ENCODE measurements around the gene VPS39. TPM values are rescaled to one million over a fixed set of nuclear protein-coding genes. Genes with fewer than 3 reads are reported as not detected.

VPS39 gene
- total and polyA plus RNA-seq, 2 of the 8 experiments (the other 6 are each of a cell fraction or from before 2014, with no cell fraction given): 34.4 to 36.6 TPM

GRCh38 chr15:42136513-42136912 is 71.6 kb downstream of the VPS39 start:
- no peak overlapping the region for H2BK120ac ChIP-seq (replicated peaks; ENCODE audit: low read depth, low read length)
- no peak overlapping the region for H3K27ac ChIP-seq (ENCODE audit: low read depth, low read length)
- H3K23me2 ChIP-seq (ENCODE audit: low read depth, low read length): no peaks in the 10 kb centered on the region
- no peak overlapping the region for H4K91ac ChIP-seq (replicated peaks; ENCODE audit: insufficient read length, low read length)
- no peak overlapping the region for H2AK5ac ChIP-seq (ENCODE audit: low read depth, low read length)
- no peak overlapping the region for H4K8ac ChIP-seq (ENCODE audit: extremely low read depth, insufficient read depth, low read length)
- H3K23ac ChIP-seq (ENCODE audit: insufficient read length): no peak overlapping the region
- no peak overlapping the region for H2BK12ac ChIP-seq (ENCODE audit: low read depth, low read length)
- FAIRE-seq: no peak
- H4K5ac ChIP-seq (ENCODE audit: insufficient read length, low read depth, low read length): no peak overlapping the region
- no peak overlapping the region for H2BK5ac ChIP-seq (ENCODE audit: low read depth, low read length)
- TF ChIP-seq MAFK (IDR thresholded peaks at IDR 0.05; ENCODE audit: low read depth, low read length) (no peak), ATF2 (IDR thresholded peaks at IDR 0.05; ENCODE audit: low read length) (no peak), SRF (IDR thresholded peaks at IDR 0.05; ENCODE audit: low read depth, low read length) (no peak), POLR2AphosphoS5 (IDR thresholded peaks at IDR 0.05; ENCODE audit: low read depth, low read length) (no peak), SUZ12 (IDR thresholded peaks at IDR 0.05; ENCODE audit: low read length) (no peak), BACH1 (IDR thresholded peaks at IDR 0.05; ENCODE audit: low read length) (no peak), BRCA1 (IDR thresholded peaks at IDR 0.05; ENCODE audit: low read depth, low read length) (no peak), TCF12 (IDR thresholded peaks at IDR 0.05; ENCODE audit: low read depth, low read length) (no peak), CREB1 (IDR thresholded peaks at IDR 0.05) (no peak), EZH2 (IDR thresholded peaks at IDR 0.05; ENCODE audit: low read depth, low read length, severe bottlenecking) (no peak), ASH2L (IDR thresholded peaks at IDR 0.05; ENCODE audit: low read length) (no peak)
- TF ChIP-seq, protein P1, sequence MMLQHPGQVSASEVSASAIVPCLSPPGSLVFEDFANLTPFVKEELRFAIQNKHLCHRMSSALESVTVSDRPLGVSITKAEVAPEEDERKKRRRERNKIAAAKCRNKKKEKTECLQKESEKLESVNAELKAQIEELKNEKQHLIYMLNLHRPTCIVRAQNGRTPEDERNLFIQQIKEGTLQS (IDR thresholded peaks at IDR 0.05; ENCODE audit: insufficient read depth, low read depth, low read length): no peak
- no peaks in the 10 kb centered on the region for H3K36me3 ChIP-seq (ENCODE audit: control insufficient read depth in 2 of 4, insufficient read depth in 4 of 4, low read length in 3 of 4)
- no peak overlapping the region for H2BK15ac ChIP-seq (ENCODE audit: low read length)
- H3K79me1 ChIP-seq (ENCODE audit: low read depth, low read length): no peaks in the 10 kb centered on the region
- no peak overlapping the region for H3K18ac ChIP-seq (ENCODE audit: extremely low read depth, low read length)
- DNase-seq (ENCODE audit: low read depth in 1 of 2, low spot score in 2 of 2): no peak
- no peak overlapping the region for H3K14ac ChIP-seq (ENCODE audit: insufficient read length)
- peaks cover 0 to 7% (median 4%) of the 10 kb centered on the region in 4 experiments; a peak in 3 of 7 replicates for H3K4me1 ChIP-seq (replicated peaks in 1 of 4; ENCODE audit: control insufficient read depth in 3 of 4, insufficient read depth in 4 of 4, low read length in 3 of 4)
- H3K4me2 ChIP-seq (ENCODE audit: insufficient read depth in 1 of 2, low read depth in 2 of 2, low read length in 2 of 2): no peak overlapping the region
- POLR2A ChIA-PET (ENCODE audit: partially characterized antibody): no interaction called here
- no peak overlapping the region for H3K56ac ChIP-seq (replicated peaks; ENCODE audit: insufficient read length, low read depth, low read length)
- H3K9me3 ChIP-seq (ENCODE audit: insufficient read depth in 2 of 2, low read depth in 1 of 2, low read length in 1 of 2): peaks cover 4 to 8% of the 10 kb centered on the region in 2 experiments; a peak in 1 of 4 replicates
- WGBS, 2 experiments (ENCODE audit: extremely low coverage in 1 of 2, insufficient coverage in 1 of 2, insufficient read length in 1 of 2, insufficient replicate concordance in 2 of 2, low coverage in 1 of 2, low lambda C conversion rate in 2 of 2, missing lambda C conversion rate in 1 of 2): 92% methylated on average over 11 of the region's 11 CpGs; no CpG with 5 or more reads in 1 of the 2 experiments
- H3K9ac ChIP-seq (replicated peaks in 1 of 4; ENCODE audit: extremely low read depth in 1 of 4, low read depth in 3 of 4, low read length in 3 of 4): no peak overlapping the region
- no peaks in the 10 kb centered on the region for H3K79me2 ChIP-seq (ENCODE audit: control insufficient read depth in 1 of 2, insufficient read depth in 2 of 2, low read length in 2 of 2)
- no peak overlapping the region for H3K4ac ChIP-seq (replicated peaks; ENCODE audit: insufficient read length, low read depth, low read length)
- CTCF ChIA-PET (ENCODE audit: partially characterized antibody): interaction anchor here (0.7 to 22.6 kb wide), 10 partner anchors 10 to 147 kb away, joined by 3 to 416 read pairs (median 10); partner anchors contain the start of gene PLA2G4D
- H3K27me3 ChIP-seq (replicated peaks in 1 of 4; ENCODE audit: control insufficient read depth in 3 of 4, extremely low read depth in 1 of 4, insufficient read depth in 3 of 4, low read length in 3 of 4): no peaks in the 10 kb centered on the region
- no peaks in the 10 kb centered on the region for H4K20me1 ChIP-seq (replicated peaks in 1 of 2; ENCODE audit: control insufficient read depth in 1 of 2, insufficient read depth in 2 of 2, low read length in 2 of 2)
- no peak overlapping the region for H2AFZ ChIP-seq (ENCODE audit: low read length)
- H3K4me3 ChIP-seq (ENCODE audit: extremely low read depth in 1 of 4, insufficient read depth in 2 of 4, low read depth in 3 of 4, low read length in 4 of 4): no peak overlapping the region
- no peak overlapping the region for H2BK20ac ChIP-seq (ENCODE audit: low read length)
